Uterus (tissue), 4 donors: Measurements from ENCODE around the gene SMPD4. TPM values are rescaled to one million over a fixed set of nuclear protein-coding genes. Genes with fewer than 3 reads are reported as not detected.

Experiments used
- small RNA-seq: library from RNA; depleted of rRNA; stranded (forward); fragments of <200 nt; gene quantifications from one replicate; pipeline ENCODE3, GENCODE V24; 2016
- total RNA-seq, 4 donors: library from RNA; depleted of rRNA in 3 of 4; stranded (reverse); fragments of >200 nt in 3 of 4; gene quantifications; one replicate each; pipeline versions ENCODE4 v1.1.0 to v1.2.4, GENCODE V29; 2014 to 2023
- donor health status: DM: yes; HTN: yes; CAD: no.

The SMPD4 gene
- total RNA-seq, 4 donors from 2014 or later: 15.0 to 74.9 (median 35.4) TPM

Small RNA genes within 50 kb of the gene (small RNA-seq; reads per million reads assigned to genes)
- not detected for gene RNU6-1049P

Other genes starting within 250 kb of the SMPD4 start
- gene RAB6C, start 201.9 kb downstream of the SMPD4 start, total RNA-seq: under 1 TPM in 2 of 4 donors, not detected in 2; 0.21 to 0.41 TPM
- under 1 TPM in 2 of 4 donors, not detected in 2; under 0.01 to 0.76 TPM for gene POTEF, start 52.4 kb downstream of the SMPD4 start, total RNA-seq
- 10 to 100 TPM in 2 of 4 donors, 1 to 10 TPM in 2; 4.6 to 34.7 (median 9.8) TPM for gene CCDC74B, start 36.5 kb downstream of the SMPD4 start, total RNA-seq
- gene MZT2B, start 660 bp upstream of the SMPD4 start, total RNA-seq: 100 to 1,000 TPM in 3 of 4 donors, 10 to 100 TPM in 1; 67.3 to 790 (median 231) TPM
- 10 to 100 TPM in 1 of 4 donors, not detected in 3; 12.8 TPM for gene TUBA3E, start 16.8 kb upstream of the SMPD4 start, total RNA-seq
- 10 to 100 TPM; 25.1 to 51.8 (median 43.3) TPM for gene IMP4, start 161.3 kb upstream of the SMPD4 start, total RNA-seq
- 10 to 100 TPM; 29.6 to 65.6 (median 46.3) TPM for gene PTPN18, start 174.5 kb upstream of the SMPD4 start, total RNA-seq